ENCODE data around the gene CHST7.

Gene CHST7

DNA sequence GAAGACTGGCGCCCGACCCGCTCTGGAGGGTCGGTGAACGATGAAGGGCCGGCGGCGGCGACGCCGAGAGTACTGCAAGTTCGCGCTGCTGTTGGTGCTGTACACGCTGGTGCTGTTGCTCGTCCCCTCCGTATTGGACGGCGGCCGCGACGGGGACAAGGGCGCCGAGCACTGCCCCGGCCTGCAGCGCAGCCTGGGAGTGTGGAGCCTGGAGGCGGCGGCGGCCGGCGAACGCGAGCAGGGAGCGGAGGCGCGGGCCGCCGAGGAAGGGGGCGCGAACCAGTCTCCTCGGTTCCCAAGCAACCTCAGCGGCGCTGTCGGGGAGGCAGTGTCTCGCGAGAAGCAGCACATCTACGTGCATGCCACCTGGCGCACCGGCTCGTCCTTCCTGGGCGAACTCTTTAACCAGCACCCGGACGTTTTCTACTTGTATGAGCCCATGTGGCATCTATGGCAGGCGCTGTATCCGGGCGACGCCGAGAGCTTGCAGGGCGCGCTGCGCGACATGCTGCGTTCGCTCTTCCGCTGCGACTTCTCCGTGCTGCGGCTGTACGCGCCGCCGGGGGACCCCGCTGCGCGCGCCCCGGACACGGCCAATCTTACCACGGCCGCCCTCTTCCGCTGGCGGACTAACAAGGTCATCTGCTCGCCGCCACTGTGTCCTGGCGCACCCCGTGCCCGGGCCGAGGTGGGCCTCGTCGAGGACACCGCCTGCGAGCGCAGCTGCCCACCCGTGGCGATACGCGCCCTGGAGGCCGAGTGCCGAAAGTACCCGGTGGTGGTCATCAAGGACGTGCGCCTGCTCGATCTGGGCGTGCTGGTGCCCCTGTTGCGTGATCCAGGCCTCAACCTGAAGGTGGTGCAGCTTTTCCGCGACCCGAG lies 568 bp downstream of the CHST7 start:
- peak; percentile 43 for DNase-seq (ENCODE audit: low spot score)

DNA sequence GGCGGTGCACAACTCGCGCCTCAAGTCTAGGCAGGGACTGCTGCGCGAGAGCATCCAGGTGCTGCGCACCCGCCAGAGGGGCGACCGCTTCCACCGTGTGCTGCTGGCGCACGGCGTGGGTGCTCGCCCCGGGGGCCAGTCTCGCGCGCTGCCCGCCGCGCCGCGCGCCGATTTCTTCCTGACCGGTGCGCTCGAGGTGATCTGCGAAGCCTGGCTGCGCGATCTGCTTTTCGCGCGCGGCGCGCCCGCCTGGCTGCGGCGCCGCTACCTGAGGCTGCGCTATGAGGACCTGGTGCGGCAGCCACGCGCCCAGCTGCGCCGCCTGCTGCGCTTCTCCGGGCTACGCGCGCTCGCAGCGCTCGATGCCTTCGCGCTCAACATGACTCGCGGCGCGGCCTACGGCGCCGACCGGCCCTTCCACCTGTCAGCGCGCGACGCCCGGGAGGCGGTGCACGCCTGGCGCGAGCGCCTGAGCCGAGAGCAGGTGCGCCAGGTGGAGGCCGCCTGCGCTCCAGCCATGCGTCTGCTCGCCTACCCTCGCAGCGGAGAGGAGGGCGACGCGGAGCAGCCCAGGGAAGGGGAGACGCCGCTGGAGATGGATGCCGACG lies 1.3 kb downstream of the CHST7 start:
- peak; percentile 33 for DNase-seq (ENCODE audit: low spot score)

DNA sequence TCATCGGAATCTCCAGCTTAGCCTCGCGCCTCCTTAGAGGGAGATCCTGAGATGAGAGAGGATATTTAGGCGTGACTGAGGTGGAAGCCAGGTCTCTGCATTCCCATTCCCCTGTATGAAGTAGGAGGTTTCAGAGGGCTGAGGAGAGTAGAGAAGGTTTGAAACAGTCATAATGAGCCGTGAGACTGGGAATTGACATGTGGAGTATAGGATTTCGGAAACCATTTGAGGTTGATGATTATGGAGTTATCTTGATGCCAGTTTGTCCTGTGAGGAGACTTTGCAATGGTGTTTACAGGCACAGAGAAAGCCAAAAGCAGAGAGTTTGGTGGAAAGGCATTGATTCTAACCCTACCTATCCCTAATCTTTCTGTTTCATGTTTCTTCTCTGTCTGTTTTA lies 2.0 kb downstream of the CHST7 start:
- DNase-seq (ENCODE audit: low spot score): no peak

DNA sequence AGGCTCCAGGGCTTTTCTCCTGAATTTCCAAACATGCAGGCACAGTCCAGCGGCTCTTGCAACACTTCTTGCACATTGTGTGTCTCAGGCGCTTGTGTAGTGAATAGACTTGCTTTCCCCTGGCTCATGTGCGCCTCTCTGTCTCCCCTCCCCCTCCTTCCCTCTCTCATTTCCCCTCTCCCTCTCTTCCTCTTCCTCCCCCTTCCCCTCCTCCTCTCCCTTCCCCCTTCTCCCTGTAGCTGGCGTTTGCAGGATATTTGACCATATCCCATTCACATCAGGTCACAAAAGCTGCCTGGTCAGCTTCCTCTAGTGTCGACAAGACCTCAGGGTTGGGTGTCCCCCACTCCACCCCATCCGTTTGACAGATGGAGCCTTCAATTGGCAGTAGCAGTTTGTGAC lies 2.4 kb downstream of the CHST7 start:
- DNase-seq (ENCODE audit: low spot score): no peak

DNA sequence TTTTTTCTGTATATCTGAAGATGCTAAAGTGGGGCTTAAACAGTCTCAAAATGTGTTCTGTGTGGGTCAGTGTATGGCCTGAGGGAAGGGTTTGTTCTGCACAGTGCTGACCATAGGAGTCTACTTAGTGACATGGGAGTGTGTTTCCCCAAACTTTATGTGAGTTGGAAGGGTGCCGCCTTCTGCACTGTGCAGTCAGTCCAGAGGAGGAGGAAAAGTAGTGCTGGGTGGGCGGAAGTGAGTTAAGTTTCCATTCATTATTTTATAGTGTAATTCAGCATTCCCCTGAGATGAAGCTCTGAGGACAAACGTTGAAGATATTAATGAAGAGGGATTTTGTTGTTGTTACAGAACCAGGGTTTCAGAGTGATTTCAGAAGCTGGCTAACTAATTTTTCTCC lies 2.9 kb downstream of the CHST7 start:
- DNase-seq (ENCODE audit: low spot score): no peak

DNA sequence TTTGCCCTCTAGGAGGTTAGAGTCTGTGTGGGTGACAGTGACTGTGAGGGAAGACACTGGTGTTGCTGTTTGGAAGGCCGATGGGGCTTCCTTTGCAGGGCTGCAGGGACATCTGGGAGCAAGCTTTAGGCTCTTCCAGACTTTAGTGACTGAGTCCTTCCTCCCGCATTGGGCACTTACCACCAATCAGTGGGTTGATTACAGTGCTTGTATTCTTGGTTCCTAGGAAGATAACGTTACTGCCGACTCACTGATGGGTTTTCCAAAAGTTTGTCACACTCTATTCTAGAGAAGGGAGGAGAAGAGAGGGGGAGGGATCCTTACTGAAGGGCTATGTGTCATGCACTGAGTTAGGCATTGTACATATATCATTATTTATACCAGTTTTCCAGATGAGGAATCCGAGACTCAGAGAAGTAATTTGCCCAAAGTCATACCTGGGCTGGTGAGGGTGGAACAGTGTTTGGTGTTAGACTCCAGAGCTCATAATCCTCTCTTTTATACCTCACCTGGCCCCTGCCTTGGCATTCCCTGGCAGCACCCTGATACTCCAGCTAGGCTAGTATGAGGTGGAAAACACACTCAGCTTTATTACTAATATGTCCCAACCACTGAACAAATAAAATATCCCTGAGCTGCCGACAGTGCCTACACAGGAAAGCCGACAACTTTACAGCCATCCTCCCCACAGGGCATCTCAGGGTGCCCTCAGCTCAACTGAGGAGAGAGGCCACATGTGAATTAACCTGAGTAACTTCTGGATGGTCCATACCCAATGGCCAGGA lies 3.8 kb downstream of the CHST7 start:
- DNase-seq (ENCODE audit: low spot score): peak; percentile 72

DNA sequence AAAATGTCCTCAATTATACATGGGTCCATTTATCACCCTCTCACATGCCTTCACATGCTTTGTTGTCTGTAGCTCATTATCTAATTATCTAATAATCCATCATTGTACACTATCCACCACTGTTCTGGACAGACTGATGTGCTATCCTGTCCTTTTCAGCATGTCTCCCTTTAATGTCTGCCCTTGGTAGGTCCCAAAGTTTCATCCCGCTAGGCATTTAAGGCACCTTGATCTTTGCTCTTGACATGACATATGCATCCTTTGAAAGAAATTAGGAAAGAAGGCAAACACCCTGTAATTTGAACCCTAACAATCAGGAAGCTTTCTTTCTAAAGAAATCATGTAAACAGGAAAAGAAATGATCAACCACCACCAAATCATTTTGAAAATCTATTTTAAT lies 5.7 kb downstream of the CHST7 start:
- DNase-seq (ENCODE audit: low spot score): no peak

DNA sequence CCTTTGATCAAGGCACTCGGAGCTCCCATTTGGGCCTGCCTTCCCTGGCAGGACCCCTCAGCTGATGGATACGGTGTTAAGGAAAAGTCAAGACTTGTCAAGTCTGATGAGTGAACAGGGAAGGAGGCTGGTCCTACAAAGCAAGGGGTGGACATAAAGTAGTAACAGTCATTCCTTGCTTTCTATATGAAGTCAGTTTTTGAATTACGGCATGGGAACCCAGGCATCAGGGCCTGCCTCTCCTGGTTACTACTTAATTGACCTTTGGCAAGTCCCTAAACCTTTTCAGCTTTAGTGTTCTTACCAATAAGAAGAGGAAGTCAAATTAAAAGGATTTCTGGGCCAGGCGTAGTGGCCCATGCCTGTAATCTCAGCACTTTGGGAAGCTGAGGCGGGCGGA lies 7.0 kb downstream of the CHST7 start:
- no peak for DNase-seq (ENCODE audit: low spot score)

DNA sequence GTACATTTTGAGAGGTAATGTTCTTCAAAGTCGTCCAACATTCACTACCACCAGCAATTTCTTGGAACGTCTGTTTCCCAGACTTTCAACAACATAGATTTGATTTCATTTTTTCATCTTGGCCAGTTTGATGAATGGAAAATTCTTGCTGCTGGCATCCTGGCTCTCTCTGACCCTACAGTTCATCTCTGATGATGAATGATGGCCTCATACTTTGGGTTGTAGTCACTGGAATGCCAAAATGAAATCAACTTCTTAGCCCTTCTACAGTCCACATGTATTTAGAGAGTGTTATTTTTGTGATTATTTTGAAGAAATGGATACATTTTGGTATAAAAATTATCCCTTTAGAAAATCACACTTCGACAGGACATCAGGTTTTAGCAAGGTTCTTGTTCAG lies 8.8 kb downstream of the CHST7 start:
- peak; percentile 35 for DNase-seq (ENCODE audit: low spot score)

DNA sequence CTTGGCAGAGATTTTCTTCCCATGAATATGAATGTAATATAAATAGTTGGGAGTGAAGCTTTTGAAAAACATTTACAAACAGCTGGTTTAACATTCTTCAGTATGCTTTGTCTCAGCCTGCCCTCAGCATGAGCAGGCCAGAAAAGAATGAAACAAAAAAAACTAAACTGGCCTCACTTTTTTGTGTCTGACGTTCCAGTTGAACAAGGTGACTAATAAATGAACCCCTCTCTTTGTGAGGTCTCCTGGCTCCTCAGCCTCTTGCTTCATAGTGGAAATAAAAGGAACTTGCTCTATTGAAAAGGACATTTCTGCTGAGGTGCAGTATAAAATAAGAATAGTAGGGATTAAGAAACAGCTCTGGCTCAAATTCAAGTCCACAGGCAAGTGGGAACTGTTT lies 9.4 kb downstream of the CHST7 start:
- peak; percentile 50 for DNase-seq (ENCODE audit: low spot score)

DNA sequence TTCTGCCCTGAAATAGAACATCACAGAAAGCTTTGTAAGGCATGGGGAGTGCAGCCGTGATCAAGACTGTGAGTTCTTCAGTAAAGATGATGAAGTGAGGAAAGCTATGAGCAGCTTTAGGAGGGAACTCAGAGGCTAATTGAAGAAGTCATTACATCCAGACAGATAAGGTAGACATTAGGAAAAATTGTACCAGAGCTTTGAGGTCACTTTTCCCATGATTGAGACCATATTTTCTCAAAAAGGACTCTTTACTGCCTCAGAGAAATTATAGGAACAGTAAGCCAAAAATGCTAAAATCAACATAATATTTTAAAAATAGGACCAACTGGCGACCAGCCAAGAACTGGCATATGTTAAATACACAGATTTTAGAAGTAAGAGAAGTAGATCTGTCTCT lies 11.2 kb downstream of the CHST7 start:
- no peak for DNase-seq (ENCODE audit: low spot score)

DNA sequence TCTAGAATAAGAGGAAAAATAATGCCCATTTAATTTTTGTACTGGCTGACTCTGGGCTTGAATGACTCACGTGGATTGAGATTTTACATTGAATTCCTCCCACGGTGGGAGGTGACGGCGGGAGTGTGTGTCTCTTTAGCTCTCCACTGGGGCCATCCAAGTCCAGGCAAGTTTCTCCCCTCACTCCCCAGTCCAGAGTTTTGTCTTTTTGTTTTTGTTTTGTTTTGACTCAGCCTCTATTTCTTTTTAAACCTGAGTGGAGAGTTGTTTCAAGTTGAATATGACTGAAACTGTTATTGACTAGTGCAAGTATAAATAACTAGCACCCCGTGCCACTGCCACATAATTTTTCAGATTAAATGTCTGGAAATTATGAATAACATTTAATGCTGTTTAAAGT lies 13.6 kb downstream of the CHST7 start:
- DNase-seq (ENCODE audit: low spot score): no peak

DNA sequence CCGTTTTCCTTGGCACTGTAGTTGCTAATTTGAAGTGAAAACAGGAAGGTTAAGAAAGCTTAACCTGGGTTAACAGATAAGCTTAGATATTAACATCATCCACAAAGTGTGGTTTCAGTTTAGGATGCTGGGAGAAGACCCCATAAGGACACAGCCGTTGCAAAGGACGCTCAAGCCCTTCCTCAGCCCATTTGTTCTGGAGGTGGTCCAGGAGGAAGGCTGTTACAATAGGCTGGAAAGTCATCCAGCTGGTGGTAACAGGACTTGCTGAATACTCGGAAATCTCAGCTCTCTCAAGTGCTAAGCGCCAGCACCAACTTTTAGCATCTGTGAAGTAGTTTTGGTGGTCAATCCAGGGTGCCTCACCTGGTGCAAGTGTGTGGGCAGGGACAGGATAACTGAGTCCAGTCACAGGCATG lies 14.2 kb downstream of the CHST7 start:
- no peak for DNase-seq (ENCODE audit: low spot score)

DNA sequence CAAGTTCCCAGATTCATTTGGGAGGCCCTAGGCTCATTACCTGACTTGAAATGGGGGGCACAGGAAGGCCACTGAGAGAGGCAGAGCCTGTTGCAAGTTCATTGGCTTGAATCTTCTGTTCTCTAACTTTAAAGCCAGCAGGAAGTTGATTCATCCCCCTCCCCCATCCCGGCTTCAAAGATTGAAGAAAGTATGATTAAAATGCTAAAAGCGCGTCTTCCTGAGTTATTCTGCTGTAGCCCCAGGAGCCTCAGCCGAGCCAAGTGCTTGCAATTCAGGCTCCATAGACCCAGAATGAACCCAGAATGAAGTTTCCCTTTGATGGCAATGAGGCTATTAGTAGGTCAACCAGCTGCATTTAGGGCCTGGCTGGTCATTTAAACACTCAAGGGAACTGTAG lies 14.7 kb downstream of the CHST7 start:
- DNase-seq (ENCODE audit: low spot score): peak; percentile 23

DNA sequence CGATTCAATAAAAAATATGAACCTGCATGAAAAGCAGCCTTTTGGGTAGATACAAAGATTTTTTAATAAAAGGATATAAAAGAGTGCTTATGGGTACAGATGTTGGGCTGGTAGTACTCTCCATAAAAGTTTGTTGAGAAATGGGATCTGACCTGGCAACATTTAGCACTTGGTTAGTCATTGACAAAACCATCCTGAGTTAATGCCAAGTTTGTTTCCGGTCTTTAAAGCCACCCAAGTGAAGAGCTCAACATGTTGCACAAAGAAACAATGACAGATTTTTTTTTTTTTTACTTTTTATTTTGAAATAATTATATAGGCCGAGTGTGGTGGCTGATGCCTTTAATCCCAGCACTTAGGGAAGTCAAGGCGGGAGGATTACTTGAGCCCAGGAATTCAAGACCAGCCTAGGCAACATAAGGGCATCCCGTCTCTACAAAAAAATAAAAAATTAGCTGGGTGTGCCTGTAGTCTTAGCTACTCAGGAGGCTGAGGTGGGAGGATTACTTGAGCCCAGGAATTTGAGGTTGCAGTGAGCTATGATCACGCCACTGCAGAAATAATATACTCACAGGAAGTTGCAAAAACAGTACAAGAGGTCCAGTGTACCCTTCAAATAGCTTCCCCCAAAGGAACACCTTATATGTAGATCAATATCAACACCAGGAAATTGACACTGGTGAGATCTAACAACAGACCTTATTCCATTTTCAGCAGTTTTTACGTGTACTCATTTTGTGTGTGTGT lies 16.6 kb downstream of the CHST7 start:
- peak; percentile 53 for DNase-seq (ENCODE audit: low spot score)

DNA sequence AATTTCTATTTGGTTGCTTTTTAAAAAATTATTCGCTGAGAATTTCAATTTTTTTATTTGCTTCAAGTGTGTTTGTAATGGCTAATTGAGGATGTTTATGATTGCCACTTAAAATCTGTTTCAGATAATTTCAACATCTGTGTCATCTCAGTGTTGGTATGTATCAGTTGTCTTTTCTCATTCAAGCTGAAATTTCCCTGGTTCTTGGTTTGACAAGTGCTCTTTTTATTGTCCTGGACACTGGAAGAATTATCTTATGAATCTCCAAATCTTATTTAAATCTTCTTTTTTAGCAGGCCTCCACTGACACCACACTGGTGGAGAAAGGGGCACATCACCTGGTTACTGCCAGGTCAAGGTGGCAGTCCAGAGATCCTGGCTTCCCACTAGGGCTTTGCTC lies 21.5 kb downstream of the CHST7 start:
- no peak for DNase-seq (ENCODE audit: low spot score)

DNA sequence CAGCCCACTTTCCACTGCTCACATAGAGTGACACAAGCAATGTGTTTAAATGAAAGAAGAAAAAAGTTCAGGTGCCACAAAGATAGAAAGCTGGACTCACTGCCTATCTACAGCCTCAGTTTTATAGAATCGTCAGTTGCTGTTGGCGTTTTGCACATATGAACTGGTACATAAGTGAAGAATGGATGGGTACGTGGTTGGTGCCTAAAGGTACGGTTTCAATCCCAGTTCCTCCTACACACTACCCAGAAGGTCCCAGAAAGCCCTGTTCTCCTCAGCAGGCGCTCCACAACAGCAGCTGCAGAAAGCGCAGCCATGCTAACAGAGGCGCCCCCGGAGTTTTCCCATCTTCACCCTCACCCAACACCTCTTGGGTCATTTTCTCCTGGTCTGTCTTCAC lies 23.6 kb downstream of the CHST7 start:
- no peak for DNase-seq (ENCODE audit: low spot score)

DNA sequence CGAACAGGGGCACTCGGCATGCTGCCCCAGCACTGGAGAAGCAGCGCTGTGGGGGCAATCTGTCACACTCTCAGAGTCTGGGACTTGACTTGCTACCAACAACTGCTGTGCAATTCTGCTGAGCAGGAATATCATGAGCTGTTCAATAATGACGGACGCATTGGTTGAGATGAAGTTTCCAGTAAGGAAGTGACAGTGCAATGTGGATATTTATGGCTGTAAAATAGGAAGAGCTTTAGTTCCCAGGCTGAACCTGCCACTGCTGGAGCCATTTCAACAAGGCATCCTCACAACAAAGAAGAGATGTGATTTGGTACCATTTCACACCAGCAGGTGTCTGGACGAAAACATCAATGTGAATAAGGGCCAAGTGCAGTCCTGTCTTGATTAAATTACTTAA lies 24.2 kb downstream of the CHST7 start:
- no peak for DNase-seq (ENCODE audit: low spot score)

DNA sequence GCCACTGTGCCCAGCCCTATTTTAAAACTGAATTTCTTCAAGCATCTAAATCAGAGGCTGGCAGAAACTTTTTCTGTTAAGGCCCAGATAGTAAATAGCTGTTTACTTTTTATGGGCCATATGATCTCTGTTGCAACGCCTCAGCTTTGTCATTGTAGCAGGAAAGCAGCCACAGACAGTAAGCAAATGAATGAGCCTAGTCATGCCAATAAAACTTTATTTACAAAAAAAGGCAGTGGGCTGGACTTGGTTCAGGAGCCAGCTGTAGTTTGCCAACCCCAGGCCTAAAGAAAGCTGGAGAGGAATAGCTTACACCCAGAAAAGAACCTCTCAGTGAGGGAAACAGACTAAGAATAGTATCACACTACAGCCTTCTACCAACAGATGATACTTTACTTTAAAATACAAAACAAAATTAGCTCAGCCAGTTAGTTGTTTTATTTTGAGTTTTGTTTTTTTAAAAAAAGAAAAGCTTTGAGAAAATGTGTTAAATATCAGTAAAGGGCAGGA lies 25.5 kb downstream of the CHST7 start:
- DNase-seq (ENCODE audit: low spot score): no peak

DNA sequence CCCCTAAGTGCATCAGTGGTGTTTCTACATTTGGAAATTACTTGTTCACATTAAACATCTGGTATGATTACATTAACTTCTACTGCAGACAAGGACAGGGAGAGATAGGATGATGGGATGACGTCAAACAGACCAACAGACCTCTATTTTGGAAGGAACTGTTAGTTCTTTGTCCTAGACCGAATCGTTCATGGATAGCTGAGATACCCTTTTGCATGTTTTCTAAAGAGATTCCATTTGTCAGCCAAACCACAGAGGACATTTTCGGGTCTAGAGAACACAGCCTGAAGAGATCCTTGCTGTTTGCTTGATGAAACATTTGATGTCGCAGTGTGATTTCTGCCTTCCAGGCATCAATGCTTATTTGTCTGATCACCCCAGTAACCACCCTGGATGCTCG lies 27.7 kb downstream of the CHST7 start:
- no peak for DNase-seq (ENCODE audit: low spot score)

DNA sequence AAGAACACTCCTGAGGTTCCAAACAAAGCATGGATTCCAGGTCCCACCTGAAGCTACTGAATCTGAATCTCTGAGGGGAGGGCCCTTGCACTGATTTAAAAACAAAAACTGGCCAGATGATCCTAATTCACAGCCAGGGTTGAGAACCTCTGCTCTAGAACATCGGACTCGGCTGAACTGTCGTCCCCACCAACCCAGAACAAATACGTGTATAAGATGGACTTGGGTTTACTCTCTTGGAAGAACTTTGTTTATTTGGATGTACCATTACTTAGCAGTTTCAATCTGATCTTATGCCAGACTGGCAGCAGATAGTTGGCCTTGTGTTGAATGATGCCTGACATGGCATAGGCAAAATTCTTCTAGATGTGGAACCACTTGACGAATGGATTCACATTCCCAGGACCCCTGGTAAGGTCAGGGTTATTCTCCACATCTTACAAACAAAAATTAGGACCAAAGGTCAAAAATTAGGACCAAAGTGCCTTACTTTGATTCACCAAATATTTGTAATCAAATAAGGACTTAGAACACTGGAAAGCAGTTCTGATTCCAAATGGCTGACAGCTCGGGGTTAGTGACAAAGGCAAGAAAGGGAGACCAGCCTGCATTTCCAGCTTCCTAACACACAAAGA lies 29.0 kb downstream of the CHST7 start:
- no peak for DNase-seq (ENCODE audit: low spot score)

DNA sequence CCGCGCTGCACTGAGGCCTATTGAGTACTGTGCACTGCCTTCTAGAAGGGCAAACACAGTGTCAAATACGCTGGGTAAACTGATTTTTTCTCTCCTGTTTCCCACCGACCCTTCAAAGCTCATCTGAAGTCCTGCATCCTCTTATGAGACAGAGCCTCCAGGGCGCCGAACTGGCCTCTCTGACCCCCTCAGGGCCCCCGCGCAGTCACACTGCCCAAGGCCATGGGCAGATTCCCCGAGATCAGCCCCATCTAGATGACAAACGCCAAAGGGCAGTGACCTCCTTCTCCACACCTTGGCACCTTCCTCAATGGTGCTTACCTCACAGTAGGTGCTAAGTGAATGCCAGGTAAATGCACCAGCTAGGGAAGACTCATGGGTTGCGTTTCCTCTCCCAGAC lies 34.4 kb downstream of the CHST7 start:
- DNase-seq (ENCODE audit: low spot score): no peak
